ENCODE results near the gene CHSY1. TPM values are rescaled to one million over a fixed set of nuclear protein-coding genes. Genes with fewer than 3 reads are reported as not detected.

Gene CHSY1
- total RNA-seq, 6 experiments from 2014 or later, result 4.9 to 12.6 (median 7.2) TPM

DNA sequence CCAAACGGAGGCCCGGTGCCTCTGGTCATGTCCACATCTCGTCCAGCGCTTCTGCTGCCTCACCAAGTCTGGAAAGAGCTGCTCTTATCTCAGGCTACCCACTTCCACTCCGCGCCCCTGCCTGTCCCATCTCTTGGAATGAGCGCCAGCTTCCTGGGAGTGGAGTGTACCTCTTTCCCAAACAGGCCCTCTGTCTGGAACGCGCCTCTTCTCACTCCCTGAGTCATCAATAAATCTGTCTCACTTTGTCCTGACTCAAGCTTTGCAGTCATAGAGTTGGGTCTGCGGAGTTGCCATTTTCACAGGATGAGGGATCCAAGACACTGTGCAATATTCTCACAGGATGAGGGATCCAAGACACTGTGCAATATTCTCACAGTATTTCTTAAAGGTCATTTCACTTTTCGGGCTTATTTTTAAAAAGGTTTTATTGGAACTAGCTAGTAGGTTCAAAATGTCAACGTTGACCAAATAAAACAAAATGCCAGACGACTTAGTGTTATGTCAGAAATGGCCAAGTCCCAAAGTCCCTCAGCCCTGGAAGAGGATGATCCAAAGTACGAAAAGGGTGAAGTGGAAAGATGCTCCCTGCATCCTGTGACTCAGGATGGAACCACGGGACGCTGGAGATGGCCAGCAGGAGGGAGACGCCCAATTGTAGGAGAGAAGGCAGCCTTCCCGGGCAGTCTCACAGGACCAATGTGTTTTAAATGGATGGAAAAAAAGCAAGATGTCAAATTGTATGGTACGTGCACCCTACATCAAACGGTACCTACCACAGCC is 81.1 kb downstream of the CHSY1 start:
- DNase-seq (no peak), ATAC-seq (no peak)
- no peaks in the 10 kb centered on the region for H3K27me3 ChIP-seq
- H3K27ac ChIP-seq, result no peak overlapping the region
- H3K4me1 ChIP-seq, result peaks cover 0 to 2% (median 0%) of the 10 kb centered on the region in 4 donors
- peaks cover 0 to 4% (median 0%) of the 10 kb centered on the region in 4 donors for H3K9me3 ChIP-seq
- intact Hi-C loops (cut with DNase I), result no loop called here
- TF ChIP-seq POLR2A (IDR thresholded peaks at IDR 0.05), result no peak
- TF ChIP-seq, protein P1, sequence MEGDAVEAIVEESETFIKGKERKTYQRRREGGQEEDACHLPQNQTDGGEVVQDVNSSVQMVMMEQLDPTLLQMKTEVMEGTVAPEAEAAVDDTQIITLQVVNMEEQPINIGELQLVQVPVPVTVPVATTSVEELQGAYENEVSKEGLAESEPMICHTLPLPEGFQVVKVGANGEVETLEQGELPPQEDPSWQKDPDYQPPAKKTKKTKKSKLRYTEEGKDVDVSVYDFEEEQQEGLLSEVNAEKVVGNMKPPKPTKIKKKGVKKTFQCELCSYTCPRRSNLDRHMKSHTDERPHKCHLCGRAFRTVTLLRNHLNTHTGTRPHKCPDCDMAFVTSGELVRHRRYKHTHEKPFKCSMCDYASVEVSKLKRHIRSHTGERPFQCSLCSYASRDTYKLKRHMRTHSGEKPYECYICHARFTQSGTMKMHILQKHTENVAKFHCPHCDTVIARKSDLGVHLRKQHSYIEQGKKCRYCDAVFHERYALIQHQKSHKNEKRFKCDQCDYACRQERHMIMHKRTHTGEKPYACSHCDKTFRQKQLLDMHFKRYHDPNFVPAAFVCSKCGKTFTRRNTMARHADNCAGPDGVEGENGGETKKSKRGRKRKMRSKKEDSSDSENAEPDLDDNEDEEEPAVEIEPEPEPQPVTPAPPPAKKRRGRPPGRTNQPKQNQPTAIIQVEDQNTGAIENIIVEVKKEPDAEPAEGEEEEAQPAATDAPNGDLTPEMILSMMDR (IDR thresholded peaks at IDR 0.05), result no peak
- H3K4me3 ChIP-seq, result no peak overlapping the region
- H3K36me3 ChIP-seq, result no peaks in the 10 kb centered on the region
- 72% methylated on average over 12 of the region's 20 CpGs for WGBS (ENCODE audit: insufficient coverage, low coverage, low lambda C conversion rate, missing lambda C conversion rate)

GRCh38 chr15:101169495-101170071 is 82.3 kb downstream of the CHSY1 start:
- Histone ChIP-seq H3K4me3 (no peak overlapping the region), H3K27ac (no peak overlapping the region), H3K9me3 (peaks cover 0 to 13% (median 0%) of the 10 kb centered on the region in 4 donors), H3K27me3 (no peaks in the 10 kb centered on the region), H3K36me3 (no peaks in the 10 kb centered on the region), H3K4me1 (peaks cover 0 to 2% (median 0%) of the 10 kb centered on the region in 4 donors)
- no peak for ATAC-seq
- peak in 1 of 3 donors; percentile 33 for DNase-seq
- 96% methylated on average over 8 of the region's 19 CpGs for WGBS (ENCODE audit: insufficient coverage, low coverage, low lambda C conversion rate, missing lambda C conversion rate)
- intact Hi-C loops (cut with DNase I), result no loop called here
- TF ChIP-seq, protein P1 (IDR thresholded peaks at IDR 0.05), result no peak
- TF ChIP-seq POLR2A (IDR thresholded peaks at IDR 0.05), result no peak

GRCh38 chr15:101168898-101169494 is 82.9 kb downstream of the CHSY1 start:
- WGBS (ENCODE audit: insufficient coverage, low coverage, low lambda C conversion rate, missing lambda C conversion rate), result 87% methylated on average over 3 of the region's 6 CpGs
- Histone ChIP-seq H3K4me1 (peaks cover 0 to under 1% (median 0%) of the 10 kb centered on the region in 4 donors), H3K27ac (peak overlapping the region in 2 of 3 donors; percentile 47 to 87)

DNA sequence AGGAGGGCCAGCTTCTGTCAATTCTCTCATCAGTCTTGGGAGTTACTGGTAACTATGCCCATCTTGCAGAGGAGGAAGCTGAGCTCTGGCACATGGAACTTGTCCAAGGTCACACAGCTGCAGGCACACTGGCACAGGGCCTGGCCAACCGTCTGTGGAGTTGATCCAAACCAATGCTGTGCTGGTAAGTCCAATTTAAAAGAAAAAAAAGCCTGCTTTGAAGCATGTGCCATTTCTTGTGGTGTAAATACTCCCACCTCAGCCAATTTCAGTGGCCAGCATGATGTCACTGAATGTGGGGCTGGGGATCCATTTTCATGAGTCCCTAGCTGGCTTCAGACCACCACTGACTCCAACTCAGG is 83.4 kb downstream of the CHSY1 start:
- DNase-seq, result peak in 1 of 3 donors; percentile 55
- TF ChIP-seq POLR2A (IDR thresholded peaks at IDR 0.05), result no peak
- intact Hi-C loops (cut with DNase I), result no loop called here

More at GRCh38 chr15:101168898-101169494, 82.9 kb downstream of the CHSY1 start:
- DNase-seq (peak in 1 of 3 donors; percentile 26), ATAC-seq (no peak)
- no peaks in the 10 kb centered on the region for H3K36me3 ChIP-seq
- peaks cover 0 to 13% (median 0%) of the 10 kb centered on the region in 4 donors for H3K9me3 ChIP-seq
- intact Hi-C loops (cut with DNase I), result no loop called here
- no peak overlapping the region for H3K4me3 ChIP-seq
- no peak for TF ChIP-seq POLR2A (IDR thresholded peaks at IDR 0.05)
- TF ChIP-seq, protein P1 (IDR thresholded peaks at IDR 0.05), result no peak
- no peaks in the 10 kb centered on the region for H3K27me3 ChIP-seq

More for the DNA sequence above, 83.4 kb downstream of the CHSY1 start:
- Histone ChIP-seq H3K27ac (peak overlapping the region in 2 of 3 donors; percentile 47 to 87), H3K36me3 (no peaks in the 10 kb centered on the region), H3K27me3 (no peaks in the 10 kb centered on the region), H3K9me3 (peaks cover 0 to 13% (median 0%) of the 10 kb centered on the region in 4 donors), H3K4me1 (no peaks in the 10 kb centered on the region), H3K4me3 (no peak overlapping the region)
- peak in 1 of 4 donors; percentile 44 for ATAC-seq
- WGBS (ENCODE audit: insufficient coverage, low coverage, low lambda C conversion rate, missing lambda C conversion rate), result 0% methylated on average over 1 of the region's 1 CpG

All from right lobe of liver (tissue), 6 donors.